A549 (cell line): ENCODE measurements around the gene PDGFD. TPM values are rescaled to one million over a fixed set of nuclear protein-coding genes. Genes with fewer than 3 reads are reported as not detected.

Experiments used
- ATAC-seq, 2 experiments: fragments of 200-7000 bp in 1 of 2; fragments of >200 bp in 1 of 2; cut with Nextera tagmentation in 1 of 2; cut with Tn5 transposase in 1 of 2; 3 replicates each; pipeline versions ENCODE4 v1.8.0 to v1.9.1; 2018 to 2020; ENCODE audit warnings: mild to moderate bottlenecking in 1 of 2, moderate library complexity in 1 of 2
- CTCF ChIA-PET: fragments of 300-600 bp; sonication (Branson Sonifier 250); formaldehyde crosslinking; extraction: SDS; loops from one replicate; lab custom pipeline; 2021; ENCODE audit warnings: antibody characterized with exemption, inconsistent platforms; lab: Yijun Ruan, JAX
- POLR2A ChIA-PET: fragments of 350-600 bp; formaldehyde crosslinking; extraction: SDS; loops from one replicate; lab custom pipeline; 2021; ENCODE audit warnings: antibody characterized with exemption, inconsistent platforms; lab: Yijun Ruan, JAX
- DNase-seq, 2 experiments: peaks; one replicate each; pipeline versions ENCODE4 v3.0.0 to v3.0.0-alpha.2; 2011 to 2016; ENCODE audit warnings: low read depth in 1 of 2, low spot score in 1 of 2
- FAIRE-seq: peaks from 2 replicates; lab custom pipeline; 2011; peaks lifted over from hg19 to GRCh38; lab: Jason Lieb, UNC
- H3K27ac ChIP-seq, 2 experiments: fragments of >200 bp; sonication (Bioruptor Twin); formaldehyde crosslinking; 3 replicates each; pipeline ENCODE4 v1.5.1; 2016 to 2017
- H3K4me1 ChIP-seq: fragments of >200 bp; sonication (Bioruptor Twin); formaldehyde crosslinking; 3 replicates; pipeline ENCODE4 v1.6.1; 2016
- H3K4me2 ChIP-seq: fragments of >200 bp; sonication (Bioruptor Twin); formaldehyde crosslinking; 3 replicates; pipeline ENCODE4 v1.6.1; 2016
- H3K4me3 ChIP-seq: fragments of >200 bp; sonication (Bioruptor Twin); formaldehyde crosslinking; 3 replicates; pipeline ENCODE4 v1.5.1; 2016
- H3K9me3 ChIP-seq: fragments of >200 bp; sonication (Bioruptor Twin); formaldehyde crosslinking; 3 replicates; pipeline ENCODE4 v1.6.1; 2016
- BHLHE40 ChIP-seq: IDR thresholded peaks from 2 replicates; pipeline ENCODE4 v1.6.1; 2012; ENCODE audit warnings: low read depth, low read length, inconsistent platforms
- CBX2 ChIP-seq: fragments of 200-600 bp; sonication (generic); IDR thresholded peaks from 2 replicates; pipeline ENCODE4 v1.6.1; 2016; ENCODE audit warnings: low read depth, mild to moderate bottlenecking, borderline replicate concordance
- CEBPB ChIP-seq, 2 experiments: fragments of >200 bp in 1 of 2; sonication (Bioruptor Twin) in 1 of 2; formaldehyde crosslinking in 1 of 2; IDR thresholded peaks; 2 replicates each; pipeline ENCODE4 v1.6.1; 2012 to 2016
- EHF ChIP-seq: fragments of 250-450 bp; sonication (Bioruptor Pico); IDR thresholded peaks from 2 replicates; pipeline ENCODE4 v1.5.0; 2020; ENCODE audit warnings: mild to moderate bottlenecking
- EHMT2 ChIP-seq: fragments of 200-600 bp; sonication (generic); IDR thresholded peaks from 2 replicates; pipeline ENCODE4 v1.6.1; 2016; ENCODE audit warnings: antibody characterized with exemption, low read depth, mild to moderate bottlenecking, moderate library complexity
- ESRRA ChIP-seq: fragments of 150-350 bp; IDR thresholded peaks from 2 replicates; pipeline ENCODE4 v1.6.1; 2014; ENCODE audit warnings: mild to moderate bottlenecking, low read length, borderline replicate concordance
- FOSB ChIP-seq: fragments of 250-450 bp; sonication (Bioruptor Pico); IDR thresholded peaks from 2 replicates; pipeline ENCODE4 v1.5.0; 2020; ENCODE audit warnings: mild to moderate bottlenecking, moderate library complexity
- FOSL2 ChIP-seq, 2 experiments: fragments of 450-650 bp in 1 of 2; fragments of >200 bp in 1 of 2; sonication (Bioruptor Twin) in 1 of 2; formaldehyde crosslinking; IDR thresholded peaks; 2 replicates each; pipeline versions ENCODE4 v1.5.0 to v1.6.1; 2016 to 2020; ENCODE audit warnings: mild to moderate bottlenecking in 1 of 2, moderate library complexity in 1 of 2
- FOXS1 ChIP-seq: fragments of 250-450 bp; sonication (Bioruptor Pico); IDR thresholded peaks from 2 replicates; pipeline ENCODE4 v1.5.0; 2020; ENCODE audit warnings: mild to moderate bottlenecking, moderate library complexity
- HOXA7 ChIP-seq: fragments of 250-450 bp; sonication (Bioruptor Pico); IDR thresholded peaks from 2 replicates; pipeline ENCODE4 v1.5.0; 2020; ENCODE audit warnings: mild to moderate bottlenecking, moderate library complexity
- HOXB5 ChIP-seq: fragments of 250-450 bp; sonication (Bioruptor Pico); IDR thresholded peaks from 2 replicates; pipeline ENCODE4 v1.5.0; 2020; ENCODE audit warnings: mild to moderate bottlenecking, moderate library complexity
- JUN ChIP-seq, 2 experiments: fragments of >200 bp; sonication (Bioruptor Twin); formaldehyde crosslinking; IDR thresholded peaks; 2 replicates in 1 of 2; 3 replicates in 1 of 2; pipeline ENCODE4 v1.6.1; 2016 to 2017
- JUNB ChIP-seq: fragments of >200 bp; sonication (Bioruptor Twin); formaldehyde crosslinking; IDR thresholded peaks from 2 replicates; pipeline ENCODE4 v1.6.1; 2016
- KDM1A ChIP-seq: fragments of 200-600 bp; sonication (generic); IDR thresholded peaks from 2 replicates; pipeline ENCODE4 v1.6.1; 2016; ENCODE audit warnings: low read depth, mild to moderate bottlenecking
- KDM5A ChIP-seq: fragments of 200-600 bp; sonication (generic); IDR thresholded peaks from 2 replicates; pipeline ENCODE4 v1.6.1; 2016; ENCODE audit warnings: antibody characterized with exemption, mild to moderate bottlenecking
- MAZ ChIP-seq: fragments of 150-350 bp; IDR thresholded peaks from 2 replicates; pipeline ENCODE4 v1.6.1; 2014; ENCODE audit warnings: antibody characterized with exemption, low read depth, low read length, borderline replicate concordance
- MYC ChIP-seq: IDR thresholded peaks from 2 replicates; pipeline ENCODE4 v1.6.1; 2012; ENCODE audit warnings: mild to moderate bottlenecking, inconsistent platforms, low read length, improper control_type of control experiment, borderline replicate concordance
- NFE2L2 ChIP-seq: fragments of 150-350 bp; conservative IDR thresholded peaks from 2 replicates; pipeline ENCODE4 v1.6.1; 2014; ENCODE audit warnings: low read length
- PHF8 ChIP-seq: fragments of 200-600 bp; sonication (generic); IDR thresholded peaks from 2 replicates; pipeline ENCODE4 v1.6.1; 2016; ENCODE audit warnings: low read depth, mild to moderate bottlenecking, antibody characterized with exemption, moderate library complexity, borderline replicate concordance
- POLR2A ChIP-seq: IDR thresholded peaks from 2 replicates; pipeline ENCODE4 v1.6.1; 2012; ENCODE audit warnings: mild to moderate bottlenecking, low read length
- RARB ChIP-seq: fragments of 250-450 bp; sonication (Bioruptor Pico); IDR thresholded peaks from 2 replicates; pipeline ENCODE4 v1.8.0; 2021; ENCODE audit warnings: mild to moderate bottlenecking, moderate library complexity
- RCOR1 ChIP-seq: fragments of 150-350 bp; IDR thresholded peaks from 2 replicates; pipeline ENCODE4 v1.6.1; 2014; ENCODE audit warnings: antibody characterized with exemption, low read length, low read depth
- RFX5 ChIP-seq: fragments of 450-650 bp; IDR thresholded peaks from 2 replicates; pipeline ENCODE4 v1.7.1; 2014; ENCODE audit warnings: antibody characterized with exemption, mild to moderate bottlenecking, moderate library complexity
- SREBF2 ChIP-seq: fragments of 450-650 bp; IDR thresholded peaks from 2 replicates; pipeline ENCODE4 v1.6.1; 2014; ENCODE audit warnings: mild to moderate bottlenecking, moderate library complexity
- ZFP36 ChIP-seq: fragments of 450-650 bp; IDR thresholded peaks from 2 replicates; pipeline ENCODE4 v1.6.1; 2014; ENCODE audit warnings: borderline replicate concordance; ENCODE audit not compliant: partially characterized antibody
- ZNF302 ChIP-seq: fragments of 250-450 bp; sonication (Bioruptor Pico); IDR thresholded peaks from 2 replicates; pipeline ENCODE4 v1.9.0; 2021; ENCODE audit warnings: inconsistent platforms, mild to moderate bottlenecking, moderate library complexity
- WGBS: methylation state at CpG from one replicate; pipeline ENCODE4 v1.1.6; 2017; ENCODE audit errors: missing lambda C conversion rate; 5-methylcytosine and 5-hydroxymethylcytosine counted together
- polyA plus RNA-seq, 4 experiments: library from polyadenylated mRNA; depleted of rRNA in 3 of 4; stranded (reverse); fragments of >200 nt; fragmentation: RNase III in 1 of 4; extraction: RNeasy Plus Mini Kit Qiagen cat#74134 plus additional on column Dnase treatment in 1 of 4; gene quantifications; 2 replicates in 3 of 4; 3 replicates in 1 of 4; pipeline ENCODE4 v1.2.3, GENCODE V29; 2011 to 2017
- TF ChIP-seq, protein P1 (sequence below): fragments of >200 bp; sonication (Bioruptor Twin); formaldehyde crosslinking; IDR thresholded peaks from 3 replicates; pipeline ENCODE4 v1.6.1; 2016
- TF ChIP-seq, protein P2 (sequence below): IDR thresholded peaks from 2 replicates; pipeline ENCODE4 v1.6.1; 2012; ENCODE audit warnings: low read depth, borderline replicate concordance
- TF ChIP-seq, protein P3 (sequence below): IDR thresholded peaks from 2 replicates; pipeline ENCODE4 v1.6.1; 2012

The PDGFD gene
- polyA plus RNA-seq, 2 of the 4 experiments (the other 2 are of a cell fraction): 11.1 to 29.7 TPM

DNA sequence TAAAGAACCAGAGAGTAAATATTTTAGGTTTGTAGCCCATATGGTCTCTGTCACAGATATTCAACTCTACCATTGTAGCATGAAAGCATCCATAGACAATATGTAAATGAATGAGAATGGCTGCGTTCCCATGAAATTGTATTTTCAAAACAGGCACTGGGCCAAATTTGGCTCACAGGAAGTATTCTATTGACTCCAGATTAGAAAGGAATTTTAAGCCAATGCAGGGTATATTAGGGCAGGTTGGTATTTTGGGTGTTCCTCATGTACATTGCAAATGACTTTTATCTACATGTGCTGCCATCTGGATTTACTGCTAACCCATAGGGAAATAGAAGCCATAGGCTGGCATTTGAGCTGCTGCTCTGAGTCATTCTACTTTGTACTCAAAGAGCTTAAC lies 35.1 kb upstream of the PDGFD start:
- Histone ChIP-seq H3K9me3 (no peaks in the 10 kb centered on the region), H3K4me2 (no peak overlapping the region), H3K4me3 (no peak overlapping the region)
- CTCF ChIA-PET: no interaction called here
- DNase-seq: no peak
- TF ChIP-seq HOXB5 (CRISPR knock-in tag) (no peak), JUN (IDR thresholded peaks at IDR 0.05) (no peak), POLR2A (no peak), PHF8 (no peak), BHLHE40 (no peak), JUNB (no peak), FOSB (CRISPR knock-in tag) (no peak), KDM5A (no peak), ZFP36 (no peak), CEBPB (IDR thresholded peaks at IDR 0.05) (no peak), EHMT2 (no peak), RFX5 (no peak)
- TF ChIP-seq, all 56 proteins: peak for 0
- Histone ChIP-seq H3K4me1 (no peaks in the 10 kb centered on the region), H3K27ac (no peak overlapping the region)
- 89% methylated on average over 1 of the region's 1 CpG for WGBS
- POLR2A ChIA-PET: no interaction called here
- no peak for FAIRE-seq
- ATAC-seq: no peak

DNA sequence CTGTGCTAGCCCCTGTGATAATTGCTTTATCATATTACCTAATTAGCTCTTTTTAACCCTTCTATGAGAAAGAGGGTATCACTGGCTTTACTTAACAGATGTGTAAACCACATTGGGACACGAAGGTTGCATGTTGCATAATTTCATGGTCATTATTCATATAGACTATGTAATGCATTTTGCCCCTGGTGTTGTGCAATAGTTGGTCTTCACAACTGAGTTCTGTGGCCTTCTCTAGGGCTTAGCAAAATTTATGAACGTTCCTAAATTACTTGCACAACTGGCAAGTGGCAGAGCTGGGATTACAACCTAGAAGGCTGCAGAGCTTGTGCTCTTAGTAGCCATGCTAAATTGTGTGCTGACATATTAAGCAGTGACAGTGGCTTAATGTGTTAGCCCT lies 34.6 kb upstream of the PDGFD start:
- DNase-seq (no peak), ATAC-seq (no peak), FAIRE-seq (no peak)
- Histone ChIP-seq H3K27ac (no peak overlapping the region), H3K4me3 (no peak overlapping the region), H3K4me2 (no peak overlapping the region), H3K9me3 (no peaks in the 10 kb centered on the region), H3K4me1 (no peaks in the 10 kb centered on the region)
- ChIA-PET CTCF (no interaction called here), POLR2A (no interaction called here)
- 51% methylated on average over 2 of the region's 2 CpGs for WGBS
- TF ChIP-seq NFE2L2 (no peak), CBX2 (no peak), HOXA7 (no peak), MAZ (no peak), MYC (no peak), KDM1A (no peak), RCOR1 (no peak), EHF (CRISPR knock-in tag) (no peak), ESRRA (no peak), KDM5A (no peak), FOSL2 (IDR thresholded peaks at IDR 0.05) (no peak), FOSL2 (CRISPR knock-in tag; IDR thresholded peaks at IDR 0.05) (no peak), FOSB (CRISPR knock-in tag) (no peak), ZNF302 (CRISPR knock-in tag) (no peak), SREBF2 (no peak), RARB (CRISPR knock-in tag) (no peak), EHMT2 (no peak), FOXS1 (no peak)
- TF ChIP-seq, protein P1, sequence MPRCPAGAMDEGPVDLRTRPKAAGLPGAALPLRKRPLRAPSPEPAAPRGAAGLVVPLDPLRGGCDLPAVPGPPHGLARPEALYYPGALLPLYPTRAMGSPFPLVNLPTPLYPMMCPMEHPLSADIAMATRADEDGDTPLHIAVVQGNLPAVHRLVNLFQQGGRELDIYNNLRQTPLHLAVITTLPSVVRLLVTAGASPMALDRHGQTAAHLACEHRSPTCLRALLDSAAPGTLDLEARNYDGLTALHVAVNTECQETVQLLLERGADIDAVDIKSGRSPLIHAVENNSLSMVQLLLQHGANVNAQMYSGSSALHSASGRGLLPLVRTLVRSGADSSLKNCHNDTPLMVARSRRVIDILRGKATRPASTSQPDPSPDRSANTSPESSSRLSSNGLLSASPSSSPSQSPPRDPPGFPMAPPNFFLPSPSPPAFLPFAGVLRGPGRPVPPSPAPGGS: no peak
- TF ChIP-seq, protein P2, sequence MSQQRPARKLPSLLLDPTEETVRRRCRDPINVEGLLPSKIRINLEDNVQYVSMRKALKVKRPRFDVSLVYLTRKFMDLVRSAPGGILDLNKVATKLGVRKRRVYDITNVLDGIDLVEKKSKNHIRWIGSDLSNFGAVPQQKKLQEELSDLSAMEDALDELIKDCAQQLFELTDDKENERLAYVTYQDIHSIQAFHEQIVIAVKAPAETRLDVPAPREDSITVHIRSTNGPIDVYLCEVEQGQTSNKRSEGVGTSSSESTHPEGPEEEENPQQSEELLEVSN: no peak
- TF ChIP-seq, protein P3, sequence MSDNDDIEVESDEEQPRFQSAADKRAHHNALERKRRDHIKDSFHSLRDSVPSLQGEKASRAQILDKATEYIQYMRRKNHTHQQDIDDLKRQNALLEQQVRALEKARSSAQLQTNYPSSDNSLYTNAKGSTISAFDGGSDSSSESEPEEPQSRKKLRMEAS: no peak
